Karpas-422 (cell line): ENCODE results near the gene TRPV3. TPM values are rescaled to one million over a fixed set of nuclear protein-coding genes. Genes with fewer than 3 reads are reported as not detected.

Experiments used
- DNase-seq: peaks from one replicate; pipeline ENCODE4 v3.0.0-alpha.2; 2015
- H2AFZ ChIP-seq: fragments of 200-600 bp; sonication (generic); 2 replicates; pipeline ENCODE4 v1.6.1; 2014; ENCODE audit warnings: antibody characterized with exemption, low read length, mixed read lengths
- H3K27ac ChIP-seq: fragments of 200-600 bp; sonication (generic); 2 replicates; pipeline ENCODE4 v1.5.1; 2014; ENCODE audit warnings: mild to moderate bottlenecking, low read length, moderate library complexity
- H3K27me3 ChIP-seq: fragments of 200-600 bp; sonication (generic); 2 replicates; pipeline ENCODE4 v1.6.1; 2014; ENCODE audit warnings: low read length, mixed read lengths
- H3K36me3 ChIP-seq: fragments of 200-600 bp; sonication (generic); 2 replicates; pipeline ENCODE4 v1.6.1; 2014; ENCODE audit warnings: low read length, mixed read lengths; ENCODE audit not compliant: insufficient read depth
- H3K4me1 ChIP-seq: fragments of 200-600 bp; sonication (generic); 2 replicates; pipeline ENCODE4 v1.6.1; 2014; ENCODE audit warnings: mild to moderate bottlenecking, low read length, mixed read lengths
- H3K4me2 ChIP-seq: fragments of 200-600 bp; sonication (generic); 2 replicates; pipeline ENCODE4 v1.6.1; 2014; ENCODE audit warnings: low read length, low read depth, mild to moderate bottlenecking; ENCODE audit not compliant: poor library complexity, severe bottlenecking
- H3K4me3 ChIP-seq: fragments of 200-600 bp; sonication (generic); 2 replicates; pipeline ENCODE4 v1.5.1; 2014; ENCODE audit warnings: mild to moderate bottlenecking, antibody characterized with exemption, low read length, mixed read lengths
- H3K79me2 ChIP-seq: fragments of 200-600 bp; sonication (generic); 2 replicates; pipeline ENCODE4 v1.6.1; 2014; ENCODE audit warnings: mild to moderate bottlenecking, low read length, mixed read lengths
- H3K9ac ChIP-seq: fragments of 200-600 bp; sonication (generic); 2 replicates; pipeline ENCODE4 v1.6.0; 2014; ENCODE audit warnings: low read length
- H3K9me2 ChIP-seq: fragments of 200-600 bp; sonication (generic), shearing (Covaris generic); replicated peaks from 2 replicates; pipeline ENCODE4 v1.6.0; 2014; ENCODE audit warnings: mild to moderate bottlenecking, low read length, moderate library complexity; ENCODE audit not compliant: insufficient read depth
- H3K9me3 ChIP-seq: fragments of 300-700, 200-600 bp; sonication (generic); 2 replicates; pipeline ENCODE4 v1.6.1; 2014; ENCODE audit warnings: low read length, mixed read lengths
- H4K20me1 ChIP-seq: fragments of 200-600 bp; sonication (generic); 2 replicates; pipeline ENCODE4 v1.6.1; 2014; ENCODE audit warnings: mild to moderate bottlenecking, antibody characterized with exemption, low read length, low read depth; ENCODE audit not compliant: insufficient read depth
- total RNA-seq: library from RNA; depleted of rRNA; stranded (reverse); fragments of >200 nt; shearing (Covaris generic); gene quantifications from 2 replicates; pipeline ENCODE4 v1.2.3, GENCODE V29; 2014; ENCODE audit warnings: low replicate concordance

TRPV3 gene
- total RNA-seq, 1 experiment from 2014 or later = 1.4 TPM

- DNase-seq = peak; percentile 90
- H3K27me3 ChIP-seq = no peaks in the 10 kb centered on the region
- no peaks in the 10 kb centered on the region for H3K9me3 ChIP-seq
- no peaks in the 10 kb centered on the region for H3K36me3 ChIP-seq
- peak overlapping the region; percentile 61 for H3K9ac ChIP-seq
- H3K4me3 ChIP-seq = peak overlapping the region; percentile 56; the same call in 1 of the 2 replicates
- no peaks in the 10 kb centered on the region for H4K20me1 ChIP-seq
- H3K4me1 ChIP-seq = peaks cover 9% of the 10 kb centered on the region
- peak overlapping the region; percentile 65 for H3K4me2 ChIP-seq
- no peak overlapping the region for H3K27ac ChIP-seq
- peak overlapping the region; percentile 99 for H2AFZ ChIP-seq
- no peaks in the 10 kb centered on the region for H3K79me2 ChIP-seq
- no peaks in the 10 kb centered on the region for H3K9me2 ChIP-seq
These were observed 22.2 kb downstream of the TRPV3 start for GRCh38 chr17:3535253-3535995.

- no peak overlapping the region for H2AFZ ChIP-seq
- H3K4me1 ChIP-seq = peaks cover 9% of the 10 kb centered on the region
- no peaks in the 10 kb centered on the region for H3K36me3 ChIP-seq
- H3K79me2 ChIP-seq = no peaks in the 10 kb centered on the region
- H3K27ac ChIP-seq = no peak overlapping the region
- no peaks in the 10 kb centered on the region for H3K9me2 ChIP-seq
- no peaks in the 10 kb centered on the region for H3K9me3 ChIP-seq
- 0 out of 2 replicates have a peak overlapping the region, but pooled peaks have one; percentile 61 for H3K9ac ChIP-seq
- H3K4me3 ChIP-seq = no peak overlapping the region
- peak overlapping the region; percentile 39 for H3K4me2 ChIP-seq
- peak; percentile 49 for DNase-seq
- H3K27me3 ChIP-seq = no peaks in the 10 kb centered on the region
- no peaks in the 10 kb centered on the region for H4K20me1 ChIP-seq
These were observed 22.7 kb downstream of the TRPV3 start for GRCh38 chr17:3534881-3535252.

GRCh38 chr17:3533752-3534151 lies 23.9 kb downstream of the TRPV3 start:
- Histone ChIP-seq H4K20me1 (no peaks in the 10 kb centered on the region), H3K27me3 (no peaks in the 10 kb centered on the region), H3K27ac (no peak overlapping the region), H3K4me1 (peaks cover 9% of the 10 kb centered on the region), H3K79me2 (no peaks in the 10 kb centered on the region), H3K4me2 (no peak overlapping the region), H3K9me2 (no peaks in the 10 kb centered on the region), H3K4me3 (no peak overlapping the region), H3K9me3 (no peaks in the 10 kb centered on the region), H3K9ac (no peak overlapping the region), H3K36me3 (no peaks in the 10 kb centered on the region), H2AFZ (no peak overlapping the region)
- no peak for DNase-seq

GRCh38 chr17:3532859-3533142 lies 24.8 kb downstream of the TRPV3 start:
- Histone ChIP-seq H3K9me2 (no peaks in the 10 kb centered on the region), H3K27ac (no peak overlapping the region), H2AFZ (no peak overlapping the region), H4K20me1 (no peaks in the 10 kb centered on the region), H3K4me3 (no peak overlapping the region), H3K4me2 (no peak overlapping the region), H3K36me3 (no peaks in the 10 kb centered on the region), H3K79me2 (no peaks in the 10 kb centered on the region), H3K4me1 (peaks cover 9% of the 10 kb centered on the region), H3K27me3 (no peaks in the 10 kb centered on the region), H3K9ac (no peak overlapping the region), H3K9me3 (no peaks in the 10 kb centered on the region)
- DNase-seq = no peak

- H3K4me2 ChIP-seq = no peak overlapping the region
- H3K4me3 ChIP-seq = no peak overlapping the region
- no peak overlapping the region for H3K9ac ChIP-seq
- H2AFZ ChIP-seq = no peak overlapping the region
- H3K36me3 ChIP-seq = no peaks in the 10 kb centered on the region
- peaks cover 9% of the 10 kb centered on the region for H3K4me1 ChIP-seq
- H3K79me2 ChIP-seq = no peaks in the 10 kb centered on the region
- DNase-seq = no peak
- H4K20me1 ChIP-seq = no peaks in the 10 kb centered on the region
- H3K27ac ChIP-seq = no peak overlapping the region
- no peaks in the 10 kb centered on the region for H3K9me3 ChIP-seq
- H3K27me3 ChIP-seq = no peaks in the 10 kb centered on the region
- no peaks in the 10 kb centered on the region for H3K9me2 ChIP-seq
These were observed 25.3 kb downstream of the TRPV3 start for GRCh38 chr17:3532106-3532858.

- H4K20me1 ChIP-seq = no peaks in the 10 kb centered on the region
- H3K27ac ChIP-seq = no peak overlapping the region
- H3K9me3 ChIP-seq = no peaks in the 10 kb centered on the region
- H3K9me2 ChIP-seq = no peaks in the 10 kb centered on the region
- DNase-seq = no peak
- no peak overlapping the region for H3K4me2 ChIP-seq
- no peak overlapping the region for H2AFZ ChIP-seq
- H3K79me2 ChIP-seq = no peaks in the 10 kb centered on the region
- no peaks in the 10 kb centered on the region for H3K27me3 ChIP-seq
- H3K36me3 ChIP-seq = no peaks in the 10 kb centered on the region
- H3K9ac ChIP-seq = no peak overlapping the region
- no peak overlapping the region for H3K4me3 ChIP-seq
- peaks cover 9% of the 10 kb centered on the region for H3K4me1 ChIP-seq
These were observed 26.1 kb downstream of the TRPV3 start for GRCh38 chr17:3531266-3532101.

GRCh38 chr17:3529817-3530741 lies 27.5 kb downstream of the TRPV3 start:
- Histone ChIP-seq H3K36me3 (no peaks in the 10 kb centered on the region), H3K79me2 (no peaks in the 10 kb centered on the region), H3K27ac (no peak overlapping the region), H3K9ac (no peak overlapping the region), H3K4me2 (no peak overlapping the region), H3K27me3 (no peaks in the 10 kb centered on the region), H3K9me3 (no peaks in the 10 kb centered on the region), H3K9me2 (no peaks in the 10 kb centered on the region), H3K4me1 (peaks cover 2% of the 10 kb centered on the region; the same call in 1 of the 2 replicates), H3K4me3 (no peak overlapping the region), H4K20me1 (no peaks in the 10 kb centered on the region), H2AFZ (no peak overlapping the region)
- no peak for DNase-seq
